22Rv1 (cell line): ENCODE measurements around the gene TNFRSF1A.

Experiments
- ZFX ChIP-seq: fragments of 450-650 bp; IDR thresholded peaks from 2 replicates; pipeline ENCODE4 v1.6.1; 2017; ENCODE audit warnings: antibody characterized with exemption, borderline replicate concordance
- TF ChIP-seq, protein P1 (sequence below): fragments of 450-650 bp; IDR thresholded peaks from 2 replicates; pipeline ENCODE4 v1.5.1; 2017; ENCODE audit warnings: mild to moderate bottlenecking

DNA sequence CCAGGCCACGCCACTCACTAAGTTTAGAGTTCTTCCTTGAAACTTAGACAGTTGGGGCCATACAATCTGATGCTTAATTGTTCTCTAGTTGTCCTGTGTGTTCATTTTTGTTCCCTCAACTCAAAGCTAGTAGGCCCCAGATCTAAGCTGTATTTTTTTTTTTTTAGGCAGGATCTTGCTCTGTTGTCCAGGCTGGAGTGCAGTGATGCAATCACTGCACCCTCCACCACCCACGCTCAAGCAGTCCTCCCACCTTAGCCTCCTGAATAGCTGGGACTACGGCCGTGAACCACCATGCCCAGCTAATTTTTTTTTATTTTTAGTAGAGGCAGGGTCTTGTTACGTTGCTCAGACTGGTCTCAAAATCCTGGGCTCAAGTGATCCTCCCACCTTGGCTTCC is 7.5 kb downstream of the TNFRSF1A start:
- TF ChIP-seq, protein P1, sequence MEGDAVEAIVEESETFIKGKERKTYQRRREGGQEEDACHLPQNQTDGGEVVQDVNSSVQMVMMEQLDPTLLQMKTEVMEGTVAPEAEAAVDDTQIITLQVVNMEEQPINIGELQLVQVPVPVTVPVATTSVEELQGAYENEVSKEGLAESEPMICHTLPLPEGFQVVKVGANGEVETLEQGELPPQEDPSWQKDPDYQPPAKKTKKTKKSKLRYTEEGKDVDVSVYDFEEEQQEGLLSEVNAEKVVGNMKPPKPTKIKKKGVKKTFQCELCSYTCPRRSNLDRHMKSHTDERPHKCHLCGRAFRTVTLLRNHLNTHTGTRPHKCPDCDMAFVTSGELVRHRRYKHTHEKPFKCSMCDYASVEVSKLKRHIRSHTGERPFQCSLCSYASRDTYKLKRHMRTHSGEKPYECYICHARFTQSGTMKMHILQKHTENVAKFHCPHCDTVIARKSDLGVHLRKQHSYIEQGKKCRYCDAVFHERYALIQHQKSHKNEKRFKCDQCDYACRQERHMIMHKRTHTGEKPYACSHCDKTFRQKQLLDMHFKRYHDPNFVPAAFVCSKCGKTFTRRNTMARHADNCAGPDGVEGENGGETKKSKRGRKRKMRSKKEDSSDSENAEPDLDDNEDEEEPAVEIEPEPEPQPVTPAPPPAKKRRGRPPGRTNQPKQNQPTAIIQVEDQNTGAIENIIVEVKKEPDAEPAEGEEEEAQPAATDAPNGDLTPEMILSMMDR, result no peak
- TF ChIP-seq ZFX, result no peak
